Sigmoid colon (tissue), 4 donors: ENCODE measurements around the gene ZNF700.

ENCODE experiments used
- CTCF ChIP-seq, 4 experiments: fragments of 450-650 bp in 3 of 4; fragments of 200-600 bp in 1 of 4; IDR thresholded peaks; one replicate each; pipeline ENCODE4 v1.5.1; 2016 to 2019; ENCODE audit warnings: antibody characterized with exemption in 4 of 4, mild to moderate bottlenecking in 3 of 4, moderate library complexity in 2 of 4
- EP300 ChIP-seq, 4 donors: sonication (generic); formaldehyde crosslinking; IDR thresholded peaks; one replicate each; pipeline ENCODE4 v1.6.1; 2017; ENCODE audit warnings: antibody characterized with exemption in 4 of 4
- POLR2A ChIP-seq, 2 donors: fragments of 450-650 bp; IDR thresholded peaks; one replicate each; pipeline ENCODE4 v1.6.1; 2016; ENCODE audit warnings: antibody characterized with exemption in 2 of 2, mild to moderate bottlenecking in 2 of 2, moderate library complexity in 2 of 2
- POLR2AphosphoS5 ChIP-seq, 4 donors: sonication (generic); formaldehyde crosslinking; IDR thresholded peaks; one replicate each; pipeline ENCODE4 v1.6.1; 2017; ENCODE audit warnings: antibody characterized with exemption in 4 of 4

- no peak for TF ChIP-seq CTCF (IDR thresholded peaks at IDR 0.05)
- TF ChIP-seq POLR2A (IDR thresholded peaks at IDR 0.05): peak; percentile 13 to 45
- TF ChIP-seq EP300 (IDR thresholded peaks at IDR 0.05): peak in 2 of 4 donors; percentile 29 to 42
- TF ChIP-seq POLR2AphosphoS5 (IDR thresholded peaks at IDR 0.05): peak; percentile 50 to 81 (median 75)
Observed at GRCh38 chr19:11964858-11965645, 40.1 kb downstream of the ZNF700 start, which contains the start of gene ZNF763.
